ENCODE measurements around the gene UBXN10. TPM values are rescaled to one million over a fixed set of nuclear protein-coding genes. Genes with fewer than 3 reads are reported as not detected.

UBXN10 gene
- total RNA-seq, 1 donor from 2014 or later = 0.09 TPM

DNA sequence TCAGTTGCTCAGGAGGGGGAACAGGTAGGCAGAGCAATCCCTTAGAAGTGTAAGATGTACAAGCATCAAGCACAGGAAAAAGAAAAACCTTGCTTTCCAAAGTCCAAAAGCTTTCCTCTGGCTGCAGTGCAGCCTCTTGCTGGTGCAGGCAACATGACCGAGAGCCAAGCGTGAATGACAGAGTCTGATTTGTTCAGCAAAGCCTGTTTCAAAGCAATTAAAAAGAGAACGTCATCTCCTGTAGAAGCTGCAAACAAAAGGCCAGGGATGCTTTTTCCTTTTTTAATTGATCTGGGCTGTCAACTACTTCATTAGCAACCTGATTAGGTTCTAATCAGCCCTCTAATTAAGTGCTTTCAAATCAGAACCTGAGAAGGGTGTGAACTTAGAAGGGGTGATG, 38.6 kb downstream of the UBXN10 start:
- Mint-ChIP-seq H3K4me1 (ENCODE audit: low read depth, unreplicated experiment) (no peaks in the 10 kb centered on the region), H3K36me3 (ENCODE audit: low read depth, unreplicated experiment) (no peaks in the 10 kb centered on the region), H3K9me3 (ENCODE audit: unreplicated experiment) (peaks cover 4% of the 10 kb centered on the region), H3K27ac (ENCODE audit: unreplicated experiment) (no peak overlapping the region), H3K4me3 (ENCODE audit: unreplicated experiment) (no peak overlapping the region), H3K27me3 (ENCODE audit: low read depth, unreplicated experiment) (peaks cover 57% of the 10 kb centered on the region)
- TF ChIP-seq EZH2 (IDR thresholded peaks at IDR 0.05; ENCODE audit: insufficient read depth, low read length) = no peak
- TF ChIP-seq, protein P1, sequence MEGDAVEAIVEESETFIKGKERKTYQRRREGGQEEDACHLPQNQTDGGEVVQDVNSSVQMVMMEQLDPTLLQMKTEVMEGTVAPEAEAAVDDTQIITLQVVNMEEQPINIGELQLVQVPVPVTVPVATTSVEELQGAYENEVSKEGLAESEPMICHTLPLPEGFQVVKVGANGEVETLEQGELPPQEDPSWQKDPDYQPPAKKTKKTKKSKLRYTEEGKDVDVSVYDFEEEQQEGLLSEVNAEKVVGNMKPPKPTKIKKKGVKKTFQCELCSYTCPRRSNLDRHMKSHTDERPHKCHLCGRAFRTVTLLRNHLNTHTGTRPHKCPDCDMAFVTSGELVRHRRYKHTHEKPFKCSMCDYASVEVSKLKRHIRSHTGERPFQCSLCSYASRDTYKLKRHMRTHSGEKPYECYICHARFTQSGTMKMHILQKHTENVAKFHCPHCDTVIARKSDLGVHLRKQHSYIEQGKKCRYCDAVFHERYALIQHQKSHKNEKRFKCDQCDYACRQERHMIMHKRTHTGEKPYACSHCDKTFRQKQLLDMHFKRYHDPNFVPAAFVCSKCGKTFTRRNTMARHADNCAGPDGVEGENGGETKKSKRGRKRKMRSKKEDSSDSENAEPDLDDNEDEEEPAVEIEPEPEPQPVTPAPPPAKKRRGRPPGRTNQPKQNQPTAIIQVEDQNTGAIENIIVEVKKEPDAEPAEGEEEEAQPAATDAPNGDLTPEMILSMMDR (IDR thresholded peaks at IDR 0.05; ENCODE audit: insufficient read depth, low read depth, low read length) = no peak
- no peak overlapping the region for H3K4me2 ChIP-seq (ENCODE audit: low read length)
- DNase-seq (ENCODE audit: low read depth) = no peak
- no peak overlapping the region for H3K4me3 ChIP-seq (ENCODE audit: insufficient read depth, low read depth, low read length)
- H3K4me1 ChIP-seq (ENCODE audit: insufficient read depth, low read length) = no peaks in the 10 kb centered on the region
- H3K9me3 ChIP-seq (ENCODE audit: insufficient read depth, low read depth, low read length) = no peaks in the 10 kb centered on the region
- no peak overlapping the region for H3K9ac ChIP-seq (ENCODE audit: low read length)
- no peaks in the 10 kb centered on the region for H3K79me2 ChIP-seq (ENCODE audit: insufficient read depth, low read length)
- H3K27me3 ChIP-seq (ENCODE audit: insufficient read depth, low read length) = peaks cover 71% of the 10 kb centered on the region
- H4K20me1 ChIP-seq (ENCODE audit: insufficient read depth, low read length) = no peaks in the 10 kb centered on the region
- no peak for FAIRE-seq
- H3K27ac ChIP-seq (ENCODE audit: low read depth, low read length) = no peak overlapping the region
- H3K36me3 ChIP-seq (ENCODE audit: insufficient read depth, low read length) = no peaks in the 10 kb centered on the region
- no peak overlapping the region for H2AFZ ChIP-seq (ENCODE audit: low read depth, low read length)

DNA sequence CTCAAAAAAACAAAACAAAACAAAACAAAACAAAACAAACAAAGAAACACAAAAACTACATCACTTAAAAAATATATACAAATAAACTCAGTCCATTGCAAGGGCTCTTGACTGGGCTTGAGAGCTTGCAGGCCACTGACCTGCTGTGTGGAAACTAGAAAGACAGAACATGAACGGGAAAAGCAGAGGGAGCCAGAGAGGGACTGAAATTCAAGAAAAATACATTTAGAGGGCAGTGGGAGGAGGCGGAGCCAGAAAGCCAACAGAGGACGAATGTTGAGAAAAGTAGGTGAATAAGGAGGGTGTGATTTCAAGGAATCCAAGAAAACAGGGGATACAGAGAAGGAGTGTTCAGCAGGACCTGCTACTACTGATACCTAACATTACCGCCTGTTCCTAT, 41.8 kb downstream of the UBXN10 start:
- Histone ChIP-seq H3K36me3 (ENCODE audit: insufficient read depth, low read length) (no peaks in the 10 kb centered on the region), H3K4me2 (ENCODE audit: low read length) (no peak overlapping the region), H3K4me1 (ENCODE audit: insufficient read depth, low read length) (no peaks in the 10 kb centered on the region), H4K20me1 (ENCODE audit: insufficient read depth, low read length) (no peaks in the 10 kb centered on the region), H3K9ac (ENCODE audit: low read length) (no peak overlapping the region), H3K79me2 (ENCODE audit: insufficient read depth, low read length) (no peaks in the 10 kb centered on the region), H3K27me3 (ENCODE audit: insufficient read depth, low read length) (peaks cover 56% of the 10 kb centered on the region), H3K9me3 (ENCODE audit: insufficient read depth, low read depth, low read length) (no peaks in the 10 kb centered on the region), H3K4me3 (ENCODE audit: insufficient read depth, low read depth, low read length) (no peak overlapping the region), H3K27ac (ENCODE audit: low read depth, low read length) (no peak overlapping the region), H2AFZ (ENCODE audit: low read depth, low read length) (no peak overlapping the region)
- Mint-ChIP-seq H3K27me3 (ENCODE audit: low read depth, unreplicated experiment) (peaks cover 53% of the 10 kb centered on the region), H3K36me3 (ENCODE audit: low read depth, unreplicated experiment) (no peaks in the 10 kb centered on the region), H3K4me3 (ENCODE audit: unreplicated experiment) (no peak overlapping the region), H3K4me1 (ENCODE audit: low read depth, unreplicated experiment) (no peaks in the 10 kb centered on the region), H3K27ac (ENCODE audit: unreplicated experiment) (no peak overlapping the region), H3K9me3 (ENCODE audit: unreplicated experiment) (peaks cover 4% of the 10 kb centered on the region)
- FAIRE-seq (no peak), DNase-seq (ENCODE audit: low read depth) (no peak)
- TF ChIP-seq, protein P1 (IDR thresholded peaks at IDR 0.05; ENCODE audit: insufficient read depth, low read depth, low read length) = no peak
- no peak for TF ChIP-seq EZH2 (IDR thresholded peaks at IDR 0.05; ENCODE audit: insufficient read depth, low read length)

DNA sequence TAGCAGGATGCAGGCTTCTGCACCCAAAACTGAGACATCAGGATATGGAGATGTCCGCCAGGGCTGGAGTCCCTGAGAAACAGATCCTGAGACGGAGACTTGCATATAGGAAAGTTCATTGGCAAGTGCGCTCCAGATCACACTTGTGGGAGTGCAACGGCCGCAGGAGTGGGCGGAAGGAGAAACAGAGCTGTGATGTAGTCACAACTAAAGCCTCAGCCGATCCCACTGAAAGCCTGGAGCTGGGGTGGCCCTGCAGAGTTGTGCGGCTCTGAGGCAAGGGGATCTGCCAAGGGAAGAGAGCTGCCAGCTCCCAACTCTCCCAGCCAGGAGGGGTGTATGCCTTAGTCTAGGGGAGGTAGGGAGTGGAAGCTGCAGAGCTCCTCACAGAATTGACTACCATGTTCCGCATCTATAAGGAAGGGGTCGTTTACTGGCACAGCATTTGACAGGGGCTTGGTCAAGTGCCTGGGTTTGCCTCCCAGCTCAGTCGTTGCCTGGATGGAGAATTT, 42.5 kb downstream of the UBXN10 start:
- H3K4me3 ChIP-seq (ENCODE audit: insufficient read depth, low read depth, low read length) = no peak overlapping the region
- no peak overlapping the region for H3K27ac ChIP-seq (ENCODE audit: low read depth, low read length)
- no peak overlapping the region for H3K4me2 ChIP-seq (ENCODE audit: low read length)
- H3K79me2 ChIP-seq (ENCODE audit: insufficient read depth, low read length) = no peaks in the 10 kb centered on the region
- no peak for TF ChIP-seq EZH2 (IDR thresholded peaks at IDR 0.05; ENCODE audit: insufficient read depth, low read length)
- TF ChIP-seq, protein P1 (IDR thresholded peaks at IDR 0.05; ENCODE audit: insufficient read depth, low read depth, low read length) = no peak
- Mint-ChIP-seq H3K9me3 (ENCODE audit: unreplicated experiment) (peaks cover 4% of the 10 kb centered on the region), H3K4me3 (ENCODE audit: unreplicated experiment) (no peak overlapping the region), H3K27me3 (ENCODE audit: low read depth, unreplicated experiment) (peaks cover 52% of the 10 kb centered on the region), H3K36me3 (ENCODE audit: low read depth, unreplicated experiment) (no peaks in the 10 kb centered on the region), H3K4me1 (ENCODE audit: low read depth, unreplicated experiment) (no peaks in the 10 kb centered on the region), H3K27ac (ENCODE audit: unreplicated experiment) (no peak overlapping the region)
- peaks cover 50% of the 10 kb centered on the region for H3K27me3 ChIP-seq (ENCODE audit: insufficient read depth, low read length)
- no peak for FAIRE-seq
- no peak overlapping the region for H3K9ac ChIP-seq (ENCODE audit: low read length)
- no peaks in the 10 kb centered on the region for H4K20me1 ChIP-seq (ENCODE audit: insufficient read depth, low read length)
- no peaks in the 10 kb centered on the region for H3K9me3 ChIP-seq (ENCODE audit: insufficient read depth, low read depth, low read length)
- H3K36me3 ChIP-seq (ENCODE audit: insufficient read depth, low read length) = no peaks in the 10 kb centered on the region
- H3K4me1 ChIP-seq (ENCODE audit: insufficient read depth, low read length) = no peaks in the 10 kb centered on the region
- DNase-seq (ENCODE audit: low read depth) = no peak
- no peak overlapping the region for H2AFZ ChIP-seq (ENCODE audit: low read depth, low read length)

Data from astrocyte (in vitro differentiated cells and primary cell).